HG02571 (cell line): ENCODE data around the gene JAGN1.
"Not testable (repeated sequence)": the region's sequence is repeated elsewhere in the genome, so short reads cannot be mapped to it uniquely, and the experiment has no call there.

Experiments
- ATAC-seq: cut with Tn5 transposase; IDR thresholded peaks from one replicate; pipeline ENCODE4 v1.9.1; 2021; ENCODE audit warnings: mild to moderate bottlenecking, moderate library complexity; ENCODE audit not compliant: unreplicated experiment

Gene JAGN1

DNA sequence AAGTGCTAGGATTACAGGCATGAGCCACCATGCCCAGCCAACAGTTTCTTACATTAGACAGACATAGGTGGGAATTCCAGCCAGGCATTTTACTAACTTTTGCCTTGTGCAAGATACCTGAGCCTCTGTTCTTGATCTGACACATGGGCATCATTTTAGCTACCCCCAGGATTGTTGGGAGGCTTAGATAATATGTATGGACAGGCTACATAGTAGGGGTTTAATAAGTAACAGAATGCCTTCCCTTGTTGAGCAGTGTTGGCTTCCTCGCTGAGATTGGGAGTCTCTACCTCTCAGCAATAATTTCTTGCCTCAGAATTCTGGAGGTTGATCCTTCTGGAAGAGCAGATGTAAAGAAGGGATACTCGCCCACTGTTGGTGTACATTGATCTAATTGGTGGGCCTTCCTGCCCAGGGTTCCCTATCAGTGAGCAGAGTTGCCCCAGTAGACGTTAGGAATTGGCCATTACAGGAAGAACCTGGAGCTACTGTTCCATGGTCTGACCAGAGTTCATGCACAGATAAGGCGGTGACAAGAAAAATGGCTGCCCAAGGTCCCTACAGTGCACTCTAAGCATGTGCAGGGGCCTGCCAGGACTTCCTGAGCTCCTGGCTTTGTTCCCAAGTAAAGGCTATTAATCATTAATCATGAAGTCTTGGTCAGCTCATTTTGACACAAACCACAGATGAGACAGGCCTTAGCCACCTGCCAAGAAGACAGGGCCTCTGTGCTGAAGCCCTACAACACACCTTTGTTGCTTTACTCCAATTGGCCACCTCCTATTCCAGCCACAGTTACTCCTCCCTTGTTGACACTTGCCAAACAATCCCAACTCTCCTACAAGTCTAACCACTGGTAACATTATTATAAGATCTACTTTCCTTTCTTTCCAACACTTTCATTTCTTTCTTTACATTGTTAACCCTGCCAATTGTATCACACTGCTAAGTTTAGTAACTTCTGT, 7.3 kb downstream of the JAGN1 start:
- ATAC-seq, result no peak

DNA sequence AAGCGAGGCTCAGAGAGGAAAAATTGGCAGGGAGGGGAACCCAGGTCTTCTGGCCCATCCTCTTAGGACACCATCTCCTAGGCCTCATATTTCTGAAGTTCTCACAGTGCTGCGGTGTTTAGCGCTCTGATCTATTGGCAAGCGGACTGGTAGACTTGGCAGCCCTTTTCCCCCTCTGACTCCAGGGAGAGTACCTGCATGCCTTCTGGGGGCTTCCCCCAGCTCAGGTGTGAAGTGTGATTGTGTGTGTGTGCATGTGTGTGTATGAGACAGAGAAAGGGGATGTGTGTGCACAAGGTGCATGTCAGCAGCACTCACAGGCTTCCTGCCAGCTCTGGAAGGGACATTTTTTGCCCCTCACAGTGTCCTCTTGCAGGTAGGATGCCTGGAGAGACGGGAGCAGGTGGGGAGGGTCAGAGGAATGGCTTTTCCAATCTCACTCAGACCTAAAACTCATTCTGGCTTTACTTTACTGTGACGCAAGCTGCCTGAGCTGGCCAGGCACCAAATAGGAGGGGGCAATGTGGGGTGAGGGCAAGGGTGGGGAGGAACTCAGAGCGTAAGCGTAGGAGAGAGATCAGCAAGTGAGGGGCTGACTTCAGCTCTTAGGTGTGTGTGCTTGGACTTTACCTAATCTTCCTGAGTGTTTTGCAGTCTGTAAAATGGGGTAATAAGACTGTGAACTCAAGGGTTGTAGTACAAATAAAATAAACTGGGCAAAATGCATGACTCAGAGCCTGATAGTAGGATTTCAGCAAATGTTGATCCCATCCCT, 8.2 kb downstream of the JAGN1 start:
- ATAC-seq, result no peak

DNA sequence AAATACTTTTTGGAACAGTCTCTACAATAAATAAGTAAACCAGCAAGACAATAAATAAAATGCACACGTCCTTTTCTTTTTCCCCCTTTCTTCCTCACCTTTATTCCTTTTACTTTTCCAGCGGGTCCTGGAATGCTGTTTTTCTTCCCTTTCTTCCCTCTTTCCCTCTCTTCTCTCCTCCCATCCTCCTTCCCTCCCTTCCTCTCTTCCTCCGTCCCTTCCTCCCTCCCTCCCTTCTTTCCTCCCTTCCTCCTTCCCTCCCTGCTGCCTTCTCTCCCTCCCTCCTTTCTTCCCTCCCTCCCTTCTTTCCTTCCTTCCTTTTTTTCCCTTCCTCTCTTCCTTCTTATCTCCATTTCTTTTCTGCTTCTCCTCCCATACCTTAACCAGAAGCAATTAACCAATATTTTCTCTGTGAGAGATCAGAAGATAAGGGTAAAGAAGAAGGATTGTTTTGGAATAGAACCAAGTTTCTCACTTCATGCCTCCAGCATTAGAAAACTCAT, 8.9 kb downstream of the JAGN1 start:
- no peak for ATAC-seq

GRCh38 chr3:9900965-9901415, 10.6 kb downstream of the JAGN1 start:
- not testable (repeated sequence) for ATAC-seq

- ATAC-seq, result no peak
Measured at GRCh38 chr3:9901967-9902366, 11.6 kb downstream of the JAGN1 start.

- no peak for ATAC-seq
Measured at GRCh38 chr3:9902372-9903237, 12.2 kb downstream of the JAGN1 start, which contains the start of gene IL17RE. IL17RE (plus strand) TSS chr3:9902848; CDS start chr3:9902933, 85 bp downstream.

DNA sequence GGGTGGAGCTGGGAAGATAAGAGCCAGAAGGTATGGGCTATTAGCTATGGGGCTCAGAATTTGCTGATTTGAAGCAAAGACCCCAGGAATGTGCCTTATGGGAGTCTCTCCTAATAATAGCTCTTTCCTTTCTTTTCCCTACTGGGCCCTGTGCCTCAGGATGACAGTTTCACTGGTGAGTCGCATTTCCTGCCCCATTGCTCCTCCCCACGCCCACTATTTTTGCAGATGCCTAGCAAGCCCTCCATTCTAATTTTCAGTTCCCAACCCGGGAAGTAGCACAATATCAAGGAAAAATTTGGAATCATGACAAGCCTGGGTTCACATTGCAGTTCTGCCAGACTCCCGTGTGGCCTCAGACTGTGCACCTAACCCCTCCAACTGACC, 12.8 kb downstream of the JAGN1 start:
- no peak for ATAC-seq

DNA sequence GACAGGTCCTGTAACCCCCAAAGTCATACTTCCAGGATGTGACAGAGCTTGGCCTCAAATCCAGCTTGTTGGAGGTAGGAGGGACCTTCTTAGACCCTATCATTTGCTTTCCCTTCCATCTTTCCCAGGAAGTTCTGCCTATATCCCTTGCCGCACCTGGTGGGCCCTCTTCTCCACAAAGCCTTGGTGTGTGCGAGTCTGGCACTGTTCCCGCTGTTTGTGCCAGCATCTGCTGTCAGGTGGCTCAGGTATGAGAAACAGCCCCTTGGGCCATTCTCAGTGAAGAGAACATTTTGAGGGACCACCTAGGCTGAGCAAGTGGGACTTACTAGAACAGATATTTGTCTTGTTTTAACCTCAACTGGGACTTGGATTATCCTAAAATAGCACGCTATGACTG, 13.5 kb downstream of the JAGN1 start:
- no peak for ATAC-seq

DNA sequence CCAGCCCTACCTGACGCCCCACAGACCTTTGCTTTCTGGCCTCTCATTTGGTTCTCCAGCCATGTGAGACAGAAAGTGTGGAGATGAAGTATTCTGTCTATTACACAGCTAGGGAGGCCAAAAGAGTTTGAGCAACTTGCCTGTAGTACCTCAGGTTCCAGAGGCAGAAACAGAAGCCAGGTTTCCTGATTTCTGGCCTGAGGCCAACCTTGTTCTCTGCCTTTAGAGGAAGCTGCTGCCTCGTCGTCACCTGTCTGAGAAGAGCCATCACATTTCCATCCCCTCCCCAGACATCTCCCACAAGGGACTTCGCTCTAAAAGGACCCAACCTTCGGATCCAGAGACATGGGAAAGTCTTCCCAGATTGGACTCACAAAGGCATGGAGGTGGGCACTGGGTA, 16.1 kb downstream of the JAGN1 start:
- no peak for ATAC-seq

- ATAC-seq, result no peak
Measured at GRCh38 chr3:9908286-9908685, 17.9 kb downstream of the JAGN1 start.

DNA sequence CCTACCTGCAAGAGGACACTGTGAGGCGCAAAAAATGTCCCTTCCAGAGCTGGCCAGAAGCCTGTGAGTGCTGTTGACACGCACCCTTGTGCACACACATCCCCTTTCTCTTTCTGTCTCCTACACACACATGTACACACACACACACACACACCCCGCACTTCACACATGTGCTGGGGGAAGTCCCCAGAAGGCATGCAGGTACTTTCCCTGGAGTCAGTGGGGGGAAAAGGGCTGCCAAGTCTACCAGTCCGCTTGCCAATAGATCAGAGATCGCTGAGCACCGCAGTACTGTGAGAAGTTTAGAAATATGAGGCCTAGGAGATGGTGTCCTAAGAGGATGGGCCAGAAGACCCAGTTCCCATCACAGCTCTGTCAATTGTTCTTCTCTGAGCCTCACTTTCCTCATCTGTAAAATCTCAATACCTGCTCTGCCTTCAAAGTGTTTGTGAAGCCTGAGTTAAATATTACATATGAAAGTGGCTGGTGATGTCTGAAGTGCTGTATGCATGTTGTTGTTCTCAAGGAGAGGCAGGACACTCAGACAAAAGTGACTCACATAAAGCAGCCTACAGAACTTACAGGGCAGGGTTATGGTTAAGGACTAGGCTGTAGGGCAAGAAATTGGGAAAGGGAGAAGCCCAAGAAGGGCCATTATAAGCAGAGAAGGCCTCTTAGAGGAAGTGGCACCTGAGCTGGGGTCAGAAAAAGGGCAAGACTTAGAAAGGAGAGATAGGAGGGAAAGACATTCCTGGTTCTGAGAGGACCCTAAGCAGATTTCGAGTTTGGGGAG, 19.0 kb downstream of the JAGN1 start:
- no peak for ATAC-seq

GRCh38 chr3:9911863-9912262, 21.5 kb downstream of the JAGN1 start:
- ATAC-seq, result no peak

DNA sequence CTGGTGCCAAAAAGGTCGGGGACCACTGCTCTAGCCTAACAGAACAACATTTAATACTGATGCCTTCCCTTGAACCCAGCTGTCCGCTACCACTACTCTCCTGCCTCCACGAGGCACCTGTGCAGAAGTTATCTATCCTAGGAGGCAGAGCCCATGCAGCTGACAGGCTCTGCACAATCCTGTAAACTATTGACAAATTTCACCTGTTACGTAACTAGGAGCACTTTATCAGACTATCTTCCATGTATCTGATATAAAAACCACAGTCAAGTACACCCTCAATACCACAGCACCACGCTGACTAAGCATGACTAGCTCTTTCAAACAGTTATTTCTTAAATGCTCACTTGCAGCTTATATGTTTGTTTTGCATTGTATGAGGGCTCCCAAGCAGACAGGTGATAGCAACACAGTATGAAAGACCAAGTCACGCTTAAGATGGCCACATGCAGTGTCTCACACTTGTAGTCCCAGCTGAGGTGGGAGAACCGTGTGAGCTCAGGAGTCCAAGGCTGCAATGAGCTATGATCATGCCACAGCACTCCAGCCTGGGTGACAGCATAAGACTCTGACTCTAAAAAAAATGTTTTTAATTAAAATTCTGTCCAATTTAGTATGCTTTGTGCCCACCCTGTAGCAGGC, 22.0 kb downstream of the JAGN1 start:
- ATAC-seq, result no peak

GRCh38 chr3:9913601-9914000, 23.2 kb downstream of the JAGN1 start:
- ATAC-seq, result no peak

DNA sequence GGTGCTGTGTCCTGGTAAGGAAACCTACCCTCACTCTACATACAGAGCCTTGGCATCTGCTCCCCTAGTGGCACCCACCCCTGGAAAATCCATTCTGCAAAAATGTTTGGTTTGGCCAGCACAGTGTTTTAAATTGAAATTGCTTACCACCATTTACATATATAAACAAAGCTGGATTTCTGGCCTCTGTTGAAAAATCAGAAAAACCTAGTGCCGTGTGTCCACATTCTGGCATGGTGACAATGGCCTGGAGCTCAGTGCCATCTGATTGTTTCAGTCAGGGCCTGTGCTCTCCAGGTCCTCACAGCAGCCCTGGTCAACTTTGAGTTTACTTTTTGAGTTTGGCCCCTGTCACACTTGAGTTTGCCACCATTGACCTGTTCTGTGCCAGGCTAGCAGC, 23.6 kb downstream of the JAGN1 start:
- ATAC-seq, result no peak

- no peak for ATAC-seq
Measured at GRCh38 chr3:9914559-9915253, 24.3 kb downstream of the JAGN1 start.

DNA sequence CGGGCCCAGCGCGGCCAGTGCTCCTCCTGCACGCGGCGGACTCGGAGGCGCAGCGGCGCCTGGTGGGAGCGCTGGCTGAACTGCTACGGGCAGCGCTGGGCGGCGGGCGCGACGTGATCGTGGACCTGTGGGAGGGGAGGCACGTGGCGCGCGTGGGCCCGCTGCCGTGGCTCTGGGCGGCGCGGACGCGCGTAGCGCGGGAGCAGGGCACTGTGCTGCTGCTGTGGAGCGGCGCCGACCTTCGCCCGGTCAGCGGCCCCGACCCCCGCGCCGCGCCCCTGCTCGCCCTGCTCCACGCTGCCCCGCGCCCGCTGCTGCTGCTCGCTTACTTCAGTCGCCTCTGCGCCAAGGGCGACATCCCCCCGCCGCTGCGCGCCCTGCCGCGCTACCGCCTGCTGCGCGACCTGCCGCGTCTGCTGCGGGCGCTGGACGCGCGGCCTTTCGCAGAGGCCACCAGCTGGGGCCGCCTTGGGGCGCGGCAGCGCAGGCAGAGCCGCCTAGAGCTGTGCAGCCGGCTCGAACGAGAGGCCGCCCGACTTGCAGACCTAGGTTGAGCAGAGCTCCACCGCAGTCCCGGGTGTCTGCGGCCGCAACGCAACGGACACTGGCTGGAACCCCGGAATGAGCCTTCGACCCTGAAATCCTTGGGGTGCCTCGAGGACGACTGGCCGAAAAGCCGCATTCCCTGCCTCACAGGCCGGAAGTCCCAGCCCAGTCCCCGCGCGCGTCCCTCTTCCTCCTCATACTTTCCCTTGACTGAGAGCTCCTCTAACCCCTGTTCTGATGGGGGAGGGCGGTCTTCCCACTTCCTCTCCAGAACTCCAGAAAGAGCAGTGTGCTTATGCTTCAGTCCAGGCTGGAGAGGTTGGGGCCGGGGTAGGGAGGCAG, 25.1 kb downstream of the JAGN1 start:
- ATAC-seq, result no peak

DNA sequence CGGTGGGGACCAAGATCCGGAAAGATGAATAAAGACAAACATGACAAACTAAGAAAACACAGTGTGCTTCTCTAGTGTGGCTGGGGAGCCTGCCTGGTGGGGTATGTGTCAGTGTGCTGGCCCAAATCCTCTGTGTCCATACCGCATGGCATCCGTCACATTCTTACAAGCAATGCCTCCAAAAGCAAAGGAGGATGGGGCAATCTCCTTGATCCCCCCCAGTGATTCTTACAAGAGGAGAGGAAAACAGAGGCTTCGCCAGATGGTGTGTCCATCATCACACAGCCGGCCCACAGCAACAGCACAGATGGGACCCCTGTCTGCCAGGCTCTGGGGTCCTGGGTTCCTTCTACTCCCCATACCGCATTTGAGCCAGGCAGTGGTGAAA, 25.9 kb downstream of the JAGN1 start:
- no peak for ATAC-seq
